GM18520 (cell line): Measurements from ENCODE around the gene COL4A5.
"Not testable (repeated sequence)": the region's sequence is repeated elsewhere in the genome, so short reads cannot be mapped to it uniquely, and the experiment has no call there.

Experiments
- ATAC-seq: cut with Tn5 transposase; IDR thresholded peaks from one replicate; pipeline ENCODE4 v1.9.1; 2021; ENCODE audit not compliant: unreplicated experiment

COL4A5 gene

DNA sequence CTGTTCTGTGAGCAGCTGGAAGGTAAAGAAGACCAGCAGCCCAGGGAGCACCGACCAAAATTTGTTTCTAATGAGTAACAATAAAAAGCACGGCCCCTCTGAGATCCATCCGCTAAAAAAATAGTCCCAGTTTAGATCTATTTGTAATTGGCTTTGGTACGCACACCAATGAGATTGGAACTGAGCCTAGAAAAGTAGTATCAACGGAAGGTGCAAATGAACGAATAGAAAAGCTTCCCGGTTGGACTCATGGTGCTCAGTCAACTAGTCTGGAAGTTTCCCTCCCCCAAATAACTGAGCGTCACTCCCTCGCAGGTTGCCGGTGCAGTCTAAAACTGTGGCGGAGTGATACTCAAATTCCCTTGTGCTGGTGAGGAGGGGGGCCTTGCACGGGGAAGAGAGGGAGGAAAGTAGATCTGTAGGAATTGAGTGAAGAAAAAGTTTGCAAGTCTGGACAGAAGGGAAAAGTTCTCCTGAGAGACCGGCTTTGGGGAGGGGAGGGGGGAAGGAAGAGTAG, at the start of gene COL4A5:
Gene COL4A5 (plus strand): TSS at position 413 of the 517 bp plus-strand sequence. CDS start 288 bp downstream, outside the sequence.
- no peak for ATAC-seq

DNA sequence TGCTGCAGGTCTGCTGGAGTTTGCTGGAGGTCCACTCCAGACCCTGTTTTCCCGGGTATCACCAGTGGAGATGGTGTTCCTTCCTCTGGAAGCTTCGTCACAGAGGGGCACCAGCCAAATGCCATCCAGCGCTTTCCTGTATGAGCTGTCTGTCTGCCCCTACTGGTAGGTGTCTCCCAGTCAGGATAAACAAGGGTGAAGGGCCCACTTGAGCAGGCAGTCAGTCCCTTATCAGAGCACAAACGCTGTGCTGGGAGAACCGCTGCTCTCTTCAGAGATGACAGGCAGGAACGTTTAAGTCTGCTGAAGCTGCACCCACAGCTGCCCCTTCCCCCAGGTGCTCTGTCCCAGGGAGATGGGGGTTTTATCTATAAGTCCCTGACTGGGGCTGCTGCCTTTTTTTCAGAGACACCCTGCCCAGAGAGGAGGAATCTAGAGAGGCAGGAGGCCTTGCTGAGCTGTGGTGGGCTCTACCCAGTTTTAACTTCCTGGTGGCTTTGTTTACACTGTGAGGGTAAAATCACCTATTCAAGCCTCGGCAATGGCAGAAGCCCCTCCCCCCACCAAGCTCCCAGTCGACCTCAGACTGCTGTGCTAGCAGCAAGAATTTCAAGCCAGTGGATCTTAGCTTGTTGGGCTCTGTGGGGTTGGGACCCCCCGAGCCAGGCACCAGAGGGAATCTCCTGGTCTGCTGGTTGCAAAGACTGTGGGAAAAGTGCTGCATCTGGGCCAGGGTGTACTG, 48.5 kb upstream of the COL4A5 start:
- not testable (repeated sequence) for ATAC-seq

GRCh38 chrX:108396188-108396891, 43.3 kb upstream of the COL4A5 start:
- no peak for ATAC-seq

- ATAC-seq: no peak
Measured at GRCh38 chrX:108396986-108397385, 42.7 kb upstream of the COL4A5 start.

GRCh38 chrX:108397627-108398391, 41.8 kb upstream of the COL4A5 start:
- ATAC-seq: peak; percentile 48

DNA sequence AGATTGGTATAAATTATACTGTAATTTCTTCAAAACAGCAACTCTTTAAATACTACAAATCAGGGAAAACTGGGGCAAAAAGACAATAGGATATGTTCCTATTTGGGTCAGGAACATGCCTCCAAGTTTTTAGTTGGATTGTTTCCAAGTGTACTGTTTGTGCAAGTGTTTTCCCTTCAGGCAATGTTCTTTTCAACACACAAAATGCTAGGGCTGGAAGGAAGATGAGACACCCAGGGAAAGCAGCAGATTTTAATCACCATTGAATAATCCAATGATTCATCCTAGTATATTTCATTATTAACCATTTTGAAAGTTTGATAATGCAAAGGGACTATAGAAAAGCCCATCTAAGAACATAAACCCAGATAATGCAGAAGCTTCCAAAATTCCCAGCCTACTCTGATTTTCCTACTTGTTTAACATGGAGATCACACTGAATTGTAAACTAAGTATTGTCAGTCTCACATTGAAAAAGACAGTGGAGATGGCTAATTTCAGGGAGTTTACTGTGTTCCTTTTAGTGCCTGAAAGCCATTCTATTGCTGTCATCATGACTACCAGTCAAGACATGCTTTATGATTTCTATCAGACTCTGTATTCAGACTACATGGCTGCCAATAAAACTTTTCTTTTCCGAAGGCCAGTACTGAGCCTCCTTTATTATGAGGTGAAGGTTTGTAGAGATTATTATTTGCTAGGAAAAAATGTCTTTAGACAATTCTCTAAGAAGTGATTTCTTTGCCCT, 40.0 kb upstream of the COL4A5 start:
- no peak for ATAC-seq

GRCh38 chrX:108412783-108413182, 26.9 kb upstream of the COL4A5 start:
- no peak for ATAC-seq

GRCh38 chrX:108415146-108415545, 24.5 kb upstream of the COL4A5 start:
- ATAC-seq: no peak

GRCh38 chrX:108415891-108416290, 23.7 kb upstream of the COL4A5 start:
- ATAC-seq: no peak

DNA sequence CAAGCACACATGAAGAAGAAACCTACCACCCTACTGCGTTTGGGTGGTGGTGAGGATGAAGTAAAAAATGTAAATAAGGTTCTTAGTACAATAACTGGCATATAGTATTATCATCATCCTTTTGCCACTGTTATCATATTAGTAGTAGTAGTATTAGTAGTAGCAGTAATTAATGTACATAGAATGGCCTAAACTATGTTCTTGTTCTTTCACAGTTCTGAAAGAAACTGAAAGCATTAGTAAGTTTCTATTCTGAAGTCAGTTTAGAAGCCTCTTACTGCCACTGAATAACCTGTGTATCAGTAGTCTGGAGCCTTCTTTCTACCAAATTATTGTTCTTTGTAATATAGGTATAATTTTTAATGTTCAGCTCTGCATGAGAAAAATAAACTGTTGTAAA, 22.4 kb upstream of the COL4A5 start:
- ATAC-seq: peak; percentile 61

DNA sequence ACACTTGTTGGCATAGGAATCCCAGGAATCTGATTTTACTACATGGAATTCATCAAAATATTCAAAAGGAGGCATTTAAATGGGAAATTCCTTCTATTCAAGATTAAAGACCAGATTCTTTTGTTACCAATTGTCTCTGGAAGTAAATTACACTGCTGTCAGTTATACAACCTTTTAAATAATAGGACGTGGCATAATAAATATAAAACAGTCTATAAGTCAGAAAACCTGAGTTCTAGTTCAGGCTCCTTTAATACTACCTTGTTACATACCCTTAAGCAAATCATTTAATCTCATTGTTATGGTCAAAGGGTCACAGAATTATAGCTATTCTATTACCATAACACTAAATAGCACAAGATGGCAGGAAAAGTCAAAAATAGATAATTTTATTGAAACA, 20.2 kb upstream of the COL4A5 start:
- no peak for ATAC-seq

GRCh38 chrX:108420481-108420880, 19.2 kb upstream of the COL4A5 start:
- ATAC-seq: no peak

DNA sequence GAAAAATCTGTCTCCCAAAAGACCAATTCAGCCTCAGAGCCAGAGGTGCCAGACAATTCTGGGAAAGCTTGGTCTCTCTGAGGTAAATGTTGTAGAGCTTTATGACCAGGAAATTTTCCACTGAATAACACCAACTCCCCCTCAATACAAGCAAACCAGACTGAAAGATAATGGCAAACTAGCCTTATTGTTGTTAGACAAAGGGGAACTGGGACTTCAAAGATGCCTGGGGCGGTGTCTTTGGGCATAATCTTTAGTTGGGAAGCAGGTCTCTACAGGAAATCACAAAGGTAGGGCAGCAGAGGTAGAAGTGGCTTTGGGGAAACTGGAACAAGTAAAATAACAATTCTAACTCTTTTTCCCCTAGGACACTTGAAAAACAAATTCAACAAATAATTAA, 13.4 kb upstream of the COL4A5 start:
- no peak for ATAC-seq

DNA sequence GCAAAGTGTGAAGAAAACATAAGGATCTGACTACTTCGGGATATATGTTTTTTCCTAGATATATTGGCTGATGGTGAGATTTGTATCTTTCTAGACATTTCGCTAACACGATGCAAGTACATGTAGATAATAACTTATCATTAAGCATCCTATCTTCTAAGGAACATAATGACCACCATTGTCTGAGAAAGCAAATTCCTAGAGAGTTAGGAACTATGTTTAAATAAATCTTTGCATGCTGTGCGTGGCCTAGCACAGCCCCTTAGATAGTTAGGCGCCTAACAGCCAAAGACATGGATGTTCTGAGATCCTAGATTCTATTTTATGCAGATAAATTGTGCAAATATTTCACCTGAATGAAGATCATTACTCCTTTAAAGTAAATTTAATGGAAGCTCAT, 4.4 kb upstream of the COL4A5 start:
- no peak for ATAC-seq

- no peak for ATAC-seq
Measured at GRCh38 chrX:108437349-108438109, 2.1 kb upstream of the COL4A5 start.

GRCh38 chrX:108438110-108438623, 1.5 kb upstream of the COL4A5 start, which contains the start of gene COL4A6:
Gene COL4A6 (minus strand): TSS chrX:108438422. CDS start chrX:108438196, 226 bp downstream.
- no peak for ATAC-seq

- ATAC-seq: no peak
Measured at GRCh38 chrX:108439961-108440696, 491 bp downstream of the COL4A5 start.

DNA sequence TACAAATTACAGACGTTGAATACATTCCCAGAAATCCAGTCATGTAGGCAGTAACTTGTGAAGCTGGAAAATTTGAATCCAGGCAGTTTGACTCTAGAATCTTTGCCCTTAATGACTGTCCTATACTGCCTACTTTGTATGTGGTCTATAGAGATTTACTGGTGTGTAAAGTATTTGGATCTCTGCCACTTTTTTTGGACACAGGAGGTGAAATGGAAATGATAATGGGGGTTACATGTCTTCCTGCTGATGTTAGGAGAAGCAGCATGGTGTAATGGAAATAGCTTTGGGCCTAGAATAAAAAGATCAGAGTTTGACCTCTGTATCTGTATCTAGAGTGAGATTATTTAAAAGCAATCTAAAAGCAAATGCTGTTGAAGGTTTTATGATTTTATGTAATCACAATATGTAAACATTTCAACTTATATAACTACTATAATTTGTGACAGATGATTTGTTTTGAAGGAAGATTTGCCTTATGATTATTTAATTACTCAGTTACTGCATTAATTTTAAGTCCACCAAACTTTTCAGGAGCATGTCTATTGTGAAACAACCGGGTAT, 3.3 kb downstream of the COL4A5 start:
- no peak for ATAC-seq

- no peak for ATAC-seq
Measured at GRCh38 chrX:108447303-108447702, 7.7 kb downstream of the COL4A5 start.
